HG03108 (cell line): Measurements from ENCODE around the gene RYK.
"Not testable (repeated sequence)": the region's sequence is repeated elsewhere in the genome, so short reads cannot be mapped to it uniquely, and the experiment has no call there.

Experiments used
- ATAC-seq: cut with Tn5 transposase; IDR thresholded peaks from one replicate; pipeline ENCODE4 v1.9.1; 2021; ENCODE audit warnings: moderate library complexity; ENCODE audit not compliant: unreplicated experiment

The RYK gene

DNA sequence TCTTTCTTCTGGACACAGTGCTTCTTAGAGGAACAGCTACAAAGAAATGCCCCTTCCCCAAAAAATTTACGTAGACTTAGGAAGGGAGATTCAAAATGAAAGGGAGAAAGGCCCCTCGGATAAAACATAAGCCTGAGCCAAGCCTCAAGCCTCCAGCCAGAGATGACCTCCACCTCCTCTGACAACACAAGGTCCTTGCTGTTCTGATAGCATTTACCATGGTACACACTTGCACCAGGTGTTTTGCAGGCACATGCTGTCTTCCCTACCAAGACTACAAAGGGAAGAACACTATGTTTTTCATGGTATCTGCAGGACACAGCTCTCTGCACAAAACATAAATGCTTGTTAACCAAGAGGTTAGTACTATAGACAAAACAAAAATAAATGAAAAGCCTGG lies 27.8 kb downstream of the RYK start:
- no peak for ATAC-seq

DNA sequence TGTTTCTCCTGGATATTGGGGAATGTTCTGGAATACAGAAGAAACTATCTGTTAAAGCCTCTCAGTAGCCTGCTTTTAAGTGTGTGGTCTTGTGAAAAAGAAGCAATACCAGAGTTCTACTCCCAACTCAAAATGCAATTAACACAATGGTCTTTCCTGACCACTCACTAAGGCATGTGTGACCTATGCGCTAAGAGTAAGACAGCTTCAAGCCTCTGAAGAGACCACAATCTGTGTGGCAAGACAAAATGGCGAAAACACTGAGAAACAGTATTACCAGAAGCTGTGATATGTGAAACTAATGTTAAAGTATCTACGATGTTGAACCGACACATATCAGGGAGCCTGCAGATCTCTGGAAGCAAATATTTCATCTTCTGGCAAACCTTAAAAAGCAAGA lies 33.8 kb downstream of the RYK start:
- ATAC-seq, result no peak

DNA sequence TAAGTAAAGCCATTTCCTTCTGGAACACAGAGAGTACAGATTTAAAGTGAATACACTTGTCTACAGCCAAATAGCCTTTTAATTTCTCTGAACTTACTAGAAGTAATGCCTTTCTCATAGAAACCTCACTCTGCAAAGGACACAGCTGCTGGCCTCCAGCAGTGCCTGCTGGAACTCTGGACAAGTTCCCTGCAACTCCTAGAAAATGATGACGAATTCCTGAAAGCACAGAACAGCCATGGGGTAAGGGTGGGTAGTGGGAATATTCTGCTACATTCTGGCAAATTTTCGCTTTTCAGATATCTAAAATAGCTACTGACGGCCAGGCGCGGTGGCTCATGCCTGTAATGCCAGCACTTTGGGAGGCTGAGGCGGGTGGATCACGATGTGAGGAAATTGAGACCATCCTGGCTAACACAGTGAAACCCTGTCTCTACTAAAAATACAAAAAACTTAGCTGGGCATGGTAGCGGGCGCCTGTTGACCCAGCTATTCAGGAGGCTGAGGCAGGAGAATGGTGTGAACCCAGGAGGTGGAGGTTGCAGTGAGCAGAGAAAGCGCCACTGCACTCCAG lies 34.4 kb downstream of the RYK start:
- no peak for ATAC-seq

GRCh38 chr3:134214239-134214638 lies 36.4 kb downstream of the RYK start:
- peak; percentile 51 for ATAC-seq

GRCh38 chr3:134212967-134213665 lies 37.5 kb downstream of the RYK start:
- peak; percentile 69 for ATAC-seq

GRCh38 chr3:134211797-134212196 lies 38.9 kb downstream of the RYK start:
- peak; percentile 54 for ATAC-seq

GRCh38 chr3:134205451-134205850 lies 45.2 kb downstream of the RYK start:
- ATAC-seq, result no peak

- no peak for ATAC-seq
These were observed 49.2 kb downstream of the RYK start for GRCh38 chr3:134201201-134202130.

- ATAC-seq, result not testable (repeated sequence)
These were observed 50.8 kb downstream of the RYK start for GRCh38 chr3:134199880-134200279.

- ATAC-seq, result no peak
These were observed 51.4 kb downstream of the RYK start for GRCh38 chr3:134199240-134199639.

DNA sequence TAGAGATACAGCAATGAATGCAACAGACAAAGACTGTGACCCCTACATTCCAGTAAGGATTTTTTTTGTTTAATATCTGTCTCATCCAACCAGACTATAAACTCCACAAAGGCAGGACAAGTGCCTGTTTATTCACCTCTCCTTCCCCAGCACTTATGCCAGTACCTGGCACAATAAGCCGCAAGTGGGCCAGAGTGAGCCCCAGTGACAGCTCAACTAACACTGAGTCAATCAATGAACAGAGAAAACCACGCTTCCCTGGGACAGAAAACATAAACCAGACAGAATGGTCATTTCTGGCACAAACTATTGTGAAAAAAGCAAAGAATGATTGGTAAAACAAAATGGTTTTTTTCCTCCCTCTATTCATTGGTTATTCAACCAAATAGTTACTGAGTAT lies 52.2 kb downstream of the RYK start:
- no peak for ATAC-seq

- ATAC-seq, result peak; percentile 56
These were observed 52.9 kb downstream of the RYK start for GRCh38 chr3:134197681-134198261.

- ATAC-seq, result no peak
These were observed 56.4 kb downstream of the RYK start for GRCh38 chr3:134194247-134194646.

DNA sequence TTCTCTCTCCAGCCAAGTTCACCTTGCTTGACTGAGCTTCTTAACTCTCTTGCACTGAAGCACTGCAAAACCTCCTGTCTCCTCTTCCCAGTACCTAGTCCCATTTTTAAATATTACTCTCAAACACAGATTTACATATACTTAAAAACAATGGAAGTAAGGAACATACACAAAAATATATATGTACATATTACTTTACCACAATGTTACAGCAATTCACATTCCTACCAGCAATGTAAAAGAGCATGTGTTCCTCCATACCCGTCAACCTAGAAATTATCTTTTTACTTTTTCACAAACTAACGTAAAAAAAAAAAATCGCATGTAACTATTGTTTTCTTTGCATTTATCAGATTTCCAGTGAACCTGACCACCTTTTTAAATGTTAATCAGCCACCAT lies 60.4 kb downstream of the RYK start:
- no peak for ATAC-seq

GRCh38 chr3:134189849-134190248 lies 60.8 kb downstream of the RYK start:
- ATAC-seq, result no peak

DNA sequence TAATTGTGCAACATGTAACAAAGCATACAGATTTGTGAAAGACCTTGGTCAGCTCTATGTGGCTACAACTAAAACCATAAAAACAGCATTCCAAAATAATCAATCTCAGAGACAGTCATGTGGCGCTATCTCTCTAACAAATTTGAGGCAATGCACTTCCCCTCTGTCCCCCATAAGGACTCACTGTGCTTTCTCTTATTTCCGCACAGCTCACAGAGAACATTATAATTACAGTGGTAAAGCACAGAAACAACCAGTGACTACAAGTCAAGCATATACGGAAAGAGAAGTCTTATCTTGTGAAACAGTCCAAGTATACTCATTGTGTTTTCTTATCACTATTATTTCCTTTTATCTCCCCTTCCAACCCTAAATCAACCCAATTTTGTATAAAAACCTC lies 64.3 kb downstream of the RYK start:
- no peak for ATAC-seq

- ATAC-seq, result no peak
These were observed 69.9 kb downstream of the RYK start for GRCh38 chr3:134180761-134181160.

DNA sequence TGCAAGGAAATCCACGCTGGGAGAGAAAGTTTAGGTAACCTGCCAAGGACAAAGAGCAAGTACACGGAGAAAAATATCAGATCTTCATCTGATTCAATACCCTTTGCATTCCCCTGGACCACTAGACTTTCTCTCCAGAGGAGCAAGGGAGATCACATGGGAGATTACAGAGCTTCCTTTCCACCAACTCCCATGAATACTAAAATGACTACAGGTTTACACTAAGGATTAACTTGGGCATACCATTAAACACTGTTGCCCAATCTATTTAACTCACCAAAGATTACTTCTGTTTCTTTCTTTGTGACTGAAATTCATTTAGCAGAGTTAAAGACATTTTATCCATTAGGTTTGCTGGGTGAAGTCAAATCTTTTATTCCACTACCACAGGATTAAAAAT lies 71.2 kb downstream of the RYK start:
- no peak for ATAC-seq

- ATAC-seq, result no peak
These were observed 87.6 kb downstream of the RYK start for GRCh38 chr3:134163096-134163495.

- ATAC-seq, result no peak
These were observed 88.6 kb downstream of the RYK start for GRCh38 chr3:134161898-134162615.

- ATAC-seq, result no peak
These were observed 95.2 kb downstream of the RYK start for GRCh38 chr3:134155446-134155845.
